Measurements from ENCODE around the gene VWA5B2.
A peak's percentile ranks its signal among the peaks of the same experiment; 100 is the strongest.

DNA sequence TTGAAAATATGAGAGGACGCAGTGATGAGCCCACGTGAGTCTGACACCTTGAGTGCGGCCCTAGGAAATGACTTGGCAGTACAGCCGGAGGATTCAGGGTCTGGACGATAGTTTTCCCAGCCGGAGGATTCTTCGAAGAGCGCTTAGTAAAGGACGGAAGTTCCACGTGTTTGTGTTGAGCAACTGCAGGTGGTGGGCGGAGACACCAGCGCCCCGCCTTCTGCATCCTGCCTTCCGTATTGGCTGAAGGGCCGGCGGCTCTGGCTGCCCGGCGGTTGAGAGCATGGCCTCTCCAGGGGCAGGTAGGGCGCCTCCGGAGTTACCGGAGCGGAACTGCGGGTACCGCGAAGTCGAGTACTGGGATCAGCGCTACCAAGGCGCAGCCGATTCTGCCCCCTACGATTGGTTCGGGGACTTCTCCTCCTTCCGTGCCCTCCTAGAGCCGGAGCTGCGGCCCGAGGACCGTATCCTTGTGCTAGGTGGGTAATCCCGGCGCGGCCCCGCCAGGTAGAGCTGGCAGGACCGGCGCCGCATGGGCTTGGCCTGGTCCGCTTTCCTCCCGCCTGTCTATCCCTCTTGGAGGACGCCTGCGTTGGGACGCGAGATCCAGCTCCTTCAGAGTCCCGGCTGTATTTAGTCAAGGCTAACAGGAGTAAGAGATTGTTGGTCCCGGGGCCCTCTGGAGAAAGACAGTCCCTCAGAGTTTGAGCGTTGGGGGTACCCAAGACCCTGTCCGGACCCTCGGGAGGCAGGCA, 20.2 kb downstream of the VWA5B2 start, which contains the start of gene EEF1AKMT4:
- TF ChIP-seq, protein P1, sequence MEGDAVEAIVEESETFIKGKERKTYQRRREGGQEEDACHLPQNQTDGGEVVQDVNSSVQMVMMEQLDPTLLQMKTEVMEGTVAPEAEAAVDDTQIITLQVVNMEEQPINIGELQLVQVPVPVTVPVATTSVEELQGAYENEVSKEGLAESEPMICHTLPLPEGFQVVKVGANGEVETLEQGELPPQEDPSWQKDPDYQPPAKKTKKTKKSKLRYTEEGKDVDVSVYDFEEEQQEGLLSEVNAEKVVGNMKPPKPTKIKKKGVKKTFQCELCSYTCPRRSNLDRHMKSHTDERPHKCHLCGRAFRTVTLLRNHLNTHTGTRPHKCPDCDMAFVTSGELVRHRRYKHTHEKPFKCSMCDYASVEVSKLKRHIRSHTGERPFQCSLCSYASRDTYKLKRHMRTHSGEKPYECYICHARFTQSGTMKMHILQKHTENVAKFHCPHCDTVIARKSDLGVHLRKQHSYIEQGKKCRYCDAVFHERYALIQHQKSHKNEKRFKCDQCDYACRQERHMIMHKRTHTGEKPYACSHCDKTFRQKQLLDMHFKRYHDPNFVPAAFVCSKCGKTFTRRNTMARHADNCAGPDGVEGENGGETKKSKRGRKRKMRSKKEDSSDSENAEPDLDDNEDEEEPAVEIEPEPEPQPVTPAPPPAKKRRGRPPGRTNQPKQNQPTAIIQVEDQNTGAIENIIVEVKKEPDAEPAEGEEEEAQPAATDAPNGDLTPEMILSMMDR (IDR thresholded peaks at IDR 0.05; ENCODE audit: low read depth, low read length), result peak; percentile 10; the same call in 1 of the 2 replicates
- TF ChIP-seq EZH2phosphoT487 (IDR thresholded peaks at IDR 0.05; ENCODE audit: low read depth), result no peak
